HL-60 (cell line): ENCODE results near the gene KLF2.

Experiments
- DNase-seq, 2 experiments: peaks; one replicate each; pipeline ENCODE4 v3.0.0-alpha.2; 2010 to 2020; ENCODE audit warnings: low read depth in 1 of 2, low spot score in 1 of 2
- H3K27ac ChIP-seq: fragments of 250-450 bp; sonication (Bioruptor Pico); replicated peaks from 2 replicates; pipeline ENCODE4 v1.5.1; 2020; ENCODE audit warnings: mild to moderate bottlenecking, moderate library complexity
- H3K27me3 ChIP-seq: fragments of 250-450 bp; sonication (Bioruptor Pico); 2 replicates; pipeline ENCODE4 v1.5.1; 2021; ENCODE audit warnings: mild to moderate bottlenecking, moderate library complexity; ENCODE audit not compliant: insufficient read depth, poor library complexity, severe bottlenecking
- H3K4me3 ChIP-seq: replicated peaks from 2 replicates; pipeline ENCODE4 v1.5.1; 2011; ENCODE audit warnings: mild to moderate bottlenecking, control low read depth, low read length; ENCODE audit not compliant: insufficient read depth
- CTCF ChIP-seq: IDR thresholded peaks from one replicate; pipeline ENCODE4 v1.5.1; 2011; ENCODE audit warnings: low read length, control low read depth, inconsistent platforms; ENCODE audit not compliant: insufficient read depth
- GABPA ChIP-seq: IDR thresholded peaks from 2 replicates; pipeline ENCODE4 v1.6.1; 2012; ENCODE audit warnings: low read depth
- POLR2AphosphoS5 ChIP-seq: IDR thresholded peaks from 2 replicates; pipeline ENCODE4 v1.6.1; 2012; ENCODE audit warnings: low read depth
- REST ChIP-seq: IDR thresholded peaks from 2 replicates; pipeline ENCODE4 v1.6.1; 2012; ENCODE audit warnings: low read depth; ENCODE audit not compliant: insufficient replicate concordance
- SPI1 ChIP-seq: IDR thresholded peaks from 2 replicates; pipeline ENCODE4 v1.6.1; 2012; ENCODE audit warnings: low read depth, mild to moderate bottlenecking, borderline replicate concordance

Gene KLF2

GRCh38 chr19:16315825-16316505 is 8.7 kb upstream of the KLF2 start:
- H3K27me3 ChIP-seq = peaks cover 8% of the 10 kb centered on the region
- TF ChIP-seq POLR2AphosphoS5 = peak; percentile 66; the same call in 1 of the 2 replicates
- no peak for TF ChIP-seq REST
- H3K4me3 ChIP-seq = no peak overlapping the region
- peak overlapping the region; percentile 49 for H3K27ac ChIP-seq
- peak; percentile 89 to 91 for DNase-seq

- DNase-seq = peak; percentile 24 to 42
- Histone ChIP-seq H3K4me3 (no peak overlapping the region), H3K27ac (peak overlapping the region; percentile 49), H3K27me3 (peaks cover 8% of the 10 kb centered on the region)
- TF ChIP-seq REST (no peak), GABPA (no peak), SPI1 (no peak), POLR2AphosphoS5 (no peak), CTCF (no peak)
Observed at GRCh38 chr19:16316506-16316882, 8.1 kb upstream of the KLF2 start.

GRCh38 chr19:16319481-16319880 is 5.1 kb upstream of the KLF2 start:
- DNase-seq = peak in 1 of 2 experiments; percentile 15
- TF ChIP-seq REST (no peak), POLR2AphosphoS5 (no peak), CTCF (no peak), SPI1 (no peak), GABPA (no peak)
- Histone ChIP-seq H3K4me3 (no peak overlapping the region), H3K27ac (no peak overlapping the region), H3K27me3 (peaks cover 18% of the 10 kb centered on the region)
